Activated CD4-positive, alpha-beta T cell treated with anti-CD3 and anti-CD28 coated beads, Interleukin-2, Interleukin-6, amounts not matched to agents 100 ng/mL and 50 ng/mL, durations not matched to agents 16 hours and 8 hours (primary cell): Measurements from ENCODE around the gene DCAF4.
"Not testable (repeated sequence)": the region's sequence is repeated elsewhere in the genome, so short reads cannot be mapped to it uniquely, and the experiment has no call there.

ENCODE experiments used
- DNase-seq: peaks from one replicate; pipeline ENCODE4 v3.0.0-alpha.2; 2020

The DCAF4 gene

DNA sequence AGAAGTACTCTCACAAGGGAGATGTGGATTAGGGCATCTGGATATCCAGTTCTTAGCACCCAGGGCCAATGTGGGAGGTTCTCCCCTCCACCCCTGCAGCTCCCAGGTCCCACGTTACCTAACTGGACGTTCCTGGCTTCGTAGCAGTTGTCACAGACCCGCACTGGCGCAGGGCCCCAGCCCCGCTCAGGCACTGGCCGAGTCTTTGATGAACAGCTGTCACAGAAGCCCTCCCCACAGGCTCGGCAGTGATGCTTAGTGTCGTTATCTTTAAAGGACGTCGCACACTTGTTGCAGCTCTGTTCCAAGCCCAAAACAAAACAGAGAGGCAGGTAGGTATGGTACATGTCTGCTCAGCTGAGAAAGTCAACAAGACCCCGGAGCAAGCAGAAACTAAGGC, 48.4 kb downstream of the DCAF4 start:
- DNase-seq: no peak

DNA sequence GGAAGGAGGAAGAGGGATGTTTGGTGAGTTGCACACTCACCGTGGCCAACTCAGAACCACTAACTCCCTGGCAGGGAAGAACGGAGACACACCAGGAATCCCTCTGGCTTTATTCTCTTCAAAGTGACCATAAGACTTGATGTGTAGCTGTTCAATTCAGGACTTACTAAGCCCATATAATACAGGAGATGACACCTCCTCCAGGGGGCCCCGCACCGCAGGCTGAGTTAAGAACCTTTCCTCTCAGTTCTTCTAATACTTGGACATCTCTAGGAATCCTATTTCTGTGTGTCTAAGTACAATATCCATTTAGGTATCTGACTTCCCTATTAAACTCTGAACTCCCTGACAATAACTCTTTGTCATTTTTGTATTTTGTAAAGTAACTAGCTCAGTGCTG, 49.5 kb downstream of the DCAF4 start:
- no peak for DNase-seq

DNA sequence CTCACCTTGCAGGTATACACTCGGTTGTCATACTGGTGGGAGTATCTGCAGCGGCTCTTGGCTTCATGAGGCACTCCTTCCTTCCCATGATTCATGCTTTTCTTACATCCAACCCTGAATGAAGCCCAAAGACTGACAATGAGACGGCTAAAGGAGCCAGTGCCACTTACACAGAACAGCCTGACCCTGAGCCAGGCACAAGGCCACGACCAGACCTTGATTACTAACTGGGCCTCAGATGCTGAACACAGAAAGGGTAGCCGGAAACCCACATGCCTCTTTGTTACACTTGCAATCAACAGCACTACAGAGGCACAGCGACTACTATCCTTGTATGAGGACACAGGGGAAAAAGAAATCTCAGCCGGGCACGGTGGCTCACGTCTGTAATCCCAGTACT, 52.6 kb downstream of the DCAF4 start:
- no peak for DNase-seq

DNA sequence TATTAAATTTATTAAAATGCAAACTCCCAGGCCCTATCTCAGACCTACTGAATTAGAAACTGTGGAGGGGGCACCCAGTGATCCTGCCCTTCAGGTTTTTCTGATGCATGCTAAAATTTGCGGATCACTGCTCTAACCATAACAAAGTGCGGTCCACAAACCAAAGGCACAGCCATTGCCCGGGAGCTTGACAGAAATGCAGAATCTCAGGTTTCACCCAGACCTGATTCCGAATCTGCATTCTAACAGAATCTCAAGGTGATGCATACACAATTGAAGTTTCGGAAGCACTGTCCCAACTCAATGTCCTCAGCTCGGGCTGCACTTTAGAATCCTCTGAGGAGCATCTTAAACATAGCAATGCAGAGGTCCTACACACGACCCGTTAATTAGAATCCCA, 54.6 kb downstream of the DCAF4 start:
- no peak for DNase-seq

DNA sequence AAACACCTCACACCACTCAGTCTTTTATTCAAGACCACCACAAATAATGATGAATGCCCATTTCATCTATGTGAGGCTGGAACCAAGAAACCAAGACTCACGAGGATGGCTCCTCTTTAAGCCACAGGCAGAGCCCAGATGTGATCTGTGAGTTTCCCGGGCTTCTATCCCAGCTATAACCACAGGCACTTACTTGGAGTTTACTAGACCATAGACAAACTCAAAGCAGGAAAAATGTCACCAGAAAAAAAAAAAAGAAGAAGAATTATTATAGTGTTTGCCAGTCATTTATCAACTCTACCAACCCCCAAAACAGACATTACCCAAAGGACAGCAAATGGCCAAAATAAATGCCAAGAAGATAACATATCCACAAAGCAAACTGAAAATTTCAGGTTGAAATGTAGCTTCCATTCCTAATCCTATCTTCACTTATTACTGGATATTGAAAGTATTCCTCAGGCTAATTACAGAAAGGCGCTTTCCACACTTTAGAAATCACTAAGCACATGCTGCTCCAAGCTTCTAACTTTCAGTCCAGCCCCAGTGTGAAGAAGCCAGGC, 56.0 kb downstream of the DCAF4 start:
- no peak for DNase-seq

DNA sequence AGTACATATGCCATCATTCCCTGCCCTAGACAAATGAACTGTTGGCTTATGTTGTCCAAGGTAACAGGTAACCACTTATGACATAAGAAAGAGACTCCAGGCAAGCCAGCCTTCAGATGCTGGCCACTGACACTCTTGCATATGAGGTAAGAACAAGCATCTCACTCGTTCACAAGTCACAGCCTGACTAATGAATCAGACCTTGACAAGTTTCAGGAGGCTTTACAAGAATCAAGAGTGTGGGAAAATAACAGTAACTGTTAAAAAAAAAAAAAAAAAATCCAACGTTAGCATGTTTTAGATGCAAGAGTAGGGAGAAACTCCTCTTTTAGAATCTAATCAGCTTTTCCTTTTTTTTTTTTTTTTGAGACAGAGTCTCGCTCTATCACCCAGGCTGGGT, 60.0 kb downstream of the DCAF4 start:
- no peak for DNase-seq

DNA sequence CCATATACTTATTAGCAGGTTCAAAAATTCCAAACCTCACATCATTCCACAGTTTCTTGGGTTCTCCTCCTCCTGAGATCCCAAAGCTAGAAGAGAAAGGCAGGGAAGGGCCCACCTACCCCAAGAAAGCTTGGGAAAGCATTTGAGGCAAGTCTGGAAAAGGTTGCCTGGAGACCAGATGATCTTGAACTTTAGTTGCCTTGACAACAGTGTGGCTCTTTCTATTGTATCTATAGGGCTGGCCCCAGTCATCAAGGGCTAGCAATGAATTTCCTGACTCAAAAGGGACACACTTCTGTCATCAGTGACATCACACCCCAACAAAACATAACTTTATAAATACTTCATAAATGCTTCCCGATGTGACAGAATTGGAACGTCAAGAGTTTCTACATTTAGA, 60.6 kb downstream of the DCAF4 start:
- DNase-seq: no peak

DNA sequence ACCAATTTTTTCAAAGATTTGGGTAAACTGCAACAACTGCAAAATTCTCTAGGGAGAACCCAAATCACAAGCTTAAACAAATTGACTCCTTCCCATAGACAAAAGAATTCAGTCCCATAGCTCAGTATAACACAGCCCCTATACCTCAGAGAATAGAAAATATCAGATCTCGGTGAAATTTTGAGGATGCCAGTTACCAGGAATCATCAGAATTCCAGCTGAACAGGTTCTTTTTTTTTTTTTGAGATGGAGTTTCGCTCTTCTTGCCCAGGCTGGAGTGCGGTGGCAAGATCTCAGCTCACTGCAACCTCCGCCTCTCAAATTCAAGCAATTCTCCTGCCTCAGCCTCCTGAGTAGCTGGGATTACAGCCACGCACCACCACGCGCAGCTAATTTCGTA, 63.9 kb downstream of the DCAF4 start:
- no peak for DNase-seq

DNA sequence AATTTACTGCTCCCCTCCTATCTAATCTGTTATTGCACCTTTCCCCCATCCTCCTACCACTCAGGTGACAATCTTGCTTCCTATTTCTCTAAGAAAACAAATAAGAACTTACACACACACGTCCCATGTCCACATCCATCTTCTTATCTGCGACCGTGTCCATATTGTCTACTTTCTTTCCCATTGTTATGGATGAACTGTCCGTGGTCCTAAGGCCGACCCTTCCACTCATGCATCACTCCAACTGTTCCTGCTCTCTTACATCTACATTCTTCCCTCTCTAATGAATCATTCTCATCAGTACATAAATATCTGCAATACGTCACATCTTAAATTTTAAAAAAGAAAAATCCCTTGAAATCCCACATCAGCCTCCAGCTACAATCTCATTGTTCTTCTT, 70.7 kb downstream of the DCAF4 start:
- DNase-seq: no peak

DNA sequence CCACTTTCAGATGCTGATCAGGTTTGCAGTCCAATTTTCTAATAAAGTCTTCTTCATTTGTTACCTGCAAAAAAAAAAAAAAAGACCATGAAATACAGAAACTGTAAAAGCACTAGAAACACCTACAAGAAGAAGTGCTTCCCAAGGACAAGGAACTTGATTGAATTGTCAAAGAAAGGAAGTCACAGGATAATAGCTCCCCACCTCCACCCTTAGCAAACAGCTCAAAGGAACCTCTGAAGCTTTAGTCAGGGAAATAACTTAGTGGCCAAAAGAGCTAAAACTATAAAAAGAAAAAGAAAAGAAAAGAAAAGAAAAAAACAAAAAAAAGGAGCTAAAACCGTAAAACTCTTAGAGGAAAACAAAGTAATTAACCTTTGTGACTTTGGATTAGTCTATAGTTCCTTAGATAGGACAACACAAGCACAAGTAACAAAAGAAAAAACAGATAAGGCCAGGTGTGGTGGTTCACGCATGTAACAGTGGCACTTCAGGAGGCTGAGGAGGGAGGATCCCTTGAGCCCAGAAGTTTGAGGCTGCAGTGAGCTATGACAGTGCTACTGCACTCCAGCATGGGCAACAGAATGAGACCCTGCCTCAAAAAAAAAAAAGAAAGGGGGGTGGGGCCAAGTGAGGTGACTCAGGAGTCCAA, 72.1 kb downstream of the DCAF4 start:
- no peak for DNase-seq

DNA sequence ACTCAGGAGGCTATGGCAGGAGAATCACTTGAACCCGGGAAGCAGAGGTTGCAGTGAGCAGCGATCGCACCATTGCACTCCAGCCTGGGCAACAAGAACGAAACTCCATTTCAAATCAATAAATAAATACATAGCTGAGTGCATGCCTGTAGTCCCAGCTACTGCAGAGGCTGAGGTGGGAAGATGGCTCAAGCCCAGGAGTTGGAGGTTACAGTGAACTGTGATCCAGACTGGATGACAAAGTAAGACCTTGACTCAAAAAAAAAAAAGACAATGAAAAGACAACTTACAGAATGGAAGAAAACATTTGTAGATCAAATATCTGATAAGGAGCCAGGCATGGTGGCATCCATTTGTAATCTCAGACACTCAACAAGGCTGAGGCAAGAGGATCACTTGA, 73.1 kb downstream of the DCAF4 start:
- DNase-seq: no peak

DNA sequence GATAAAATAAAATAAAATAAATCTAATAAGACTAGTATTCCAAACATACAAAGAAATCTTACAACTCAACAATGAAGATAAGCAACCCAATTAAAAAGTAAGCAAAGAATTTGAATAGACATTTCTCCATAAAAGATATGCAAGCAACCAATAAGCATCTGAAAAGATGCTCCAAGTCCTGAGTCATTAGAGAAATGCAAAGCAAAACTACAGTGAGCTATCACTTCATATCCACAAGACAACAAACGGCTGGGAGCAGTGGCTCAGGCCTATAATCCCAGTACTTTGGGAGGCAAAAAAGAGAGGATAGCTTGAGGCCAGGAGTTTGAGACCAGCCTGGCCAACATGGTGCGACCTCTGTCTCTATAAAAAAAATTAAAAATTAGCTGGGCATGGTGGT, 73.8 kb downstream of the DCAF4 start:
- no peak for DNase-seq

DNA sequence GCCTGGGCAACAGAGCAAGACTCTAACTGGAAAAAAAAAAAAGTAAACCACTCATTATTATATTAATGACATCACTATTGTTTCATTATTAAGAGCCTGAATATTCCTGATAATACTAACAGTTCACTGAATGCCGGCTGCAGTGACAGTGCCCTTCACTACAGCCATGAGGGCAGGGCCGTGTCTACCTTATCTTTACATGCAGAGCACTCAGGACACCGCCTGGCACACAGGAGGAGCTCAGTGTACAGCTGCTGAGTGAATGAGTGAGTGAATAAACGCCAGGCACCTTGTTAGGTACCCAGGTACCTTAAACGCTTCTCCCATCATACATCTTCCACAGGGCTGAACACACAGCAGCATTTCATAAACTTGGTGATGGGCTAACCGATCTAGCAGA, 77.4 kb downstream of the DCAF4 start:
- no peak for DNase-seq

DNA sequence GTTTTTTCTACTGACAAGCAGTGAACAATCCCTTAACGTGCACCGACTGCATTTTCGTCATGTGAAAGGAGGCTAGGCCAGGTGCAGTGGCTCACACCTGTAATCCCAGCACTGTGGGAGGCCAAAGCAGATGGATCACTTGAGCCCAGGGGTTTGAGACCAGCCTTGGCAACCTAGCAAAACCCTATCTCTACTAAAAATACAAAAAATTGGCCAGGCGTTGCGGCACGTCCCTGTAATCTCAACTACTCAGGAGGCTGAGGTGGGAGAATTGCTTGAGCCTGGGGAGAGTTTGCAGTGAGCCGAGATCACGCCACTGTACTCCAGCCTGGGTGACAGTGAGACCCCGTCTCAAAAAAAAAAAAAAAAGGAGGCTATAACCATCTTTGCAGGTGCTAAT, 78.4 kb downstream of the DCAF4 start:
- DNase-seq: not testable (repeated sequence)

DNA sequence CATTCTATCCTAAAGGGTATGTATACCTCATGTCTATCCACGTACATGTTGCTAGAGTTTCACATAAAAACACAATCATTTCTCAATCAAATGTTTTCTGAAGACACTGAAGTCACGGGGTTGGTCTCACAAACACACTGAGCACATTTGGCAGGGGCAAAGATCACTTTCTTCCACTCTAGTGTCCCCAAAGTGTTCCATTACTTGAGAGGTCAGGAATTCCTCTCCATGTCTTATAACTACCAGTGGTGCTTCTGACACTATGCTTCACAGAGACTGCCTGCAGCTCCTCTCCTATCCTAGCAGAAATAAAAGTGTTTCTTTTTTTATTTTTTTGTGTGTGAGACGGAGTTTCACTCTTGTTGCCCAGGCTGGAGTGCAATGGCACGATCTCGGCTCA, 81.6 kb downstream of the DCAF4 start:
- no peak for DNase-seq

DNA sequence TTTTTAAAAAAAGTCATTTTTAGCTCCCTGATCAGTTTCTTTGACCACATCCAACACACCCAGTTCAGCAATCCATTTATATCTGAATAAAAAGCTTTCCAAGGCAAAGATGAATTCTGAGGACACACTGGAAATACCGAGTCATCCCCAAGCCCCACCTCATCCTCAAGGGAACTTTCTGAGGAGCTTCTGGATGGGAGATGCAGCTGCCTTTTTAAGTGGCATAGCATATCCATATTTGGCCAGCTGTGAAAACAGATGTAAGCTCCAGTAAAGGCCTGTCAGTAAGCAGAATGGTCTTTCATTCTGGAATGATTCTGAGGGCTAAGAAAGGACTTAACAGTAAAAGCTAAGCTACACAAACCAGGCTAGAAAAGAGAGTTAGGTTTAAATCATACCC, 82.2 kb downstream of the DCAF4 start:
- no peak for DNase-seq
